Neural cell (in vitro differentiated cells): Measurements from ENCODE around the gene MEF2A. TPM values are rescaled to one million over a fixed set of nuclear protein-coding genes. Genes with fewer than 3 reads are reported as not detected.

Source experiments
- H2AFZ ChIP-seq: fragments of 200-600, 300-800 bp; sonication (generic), shearing (Covaris generic); 2 replicates; pipeline ENCODE4 v1.6.0; 2014; ENCODE audit warnings: low read depth, mild to moderate bottlenecking, antibody characterized with exemption, low read length, moderate library complexity
- H3F3A ChIP-seq: fragments of 200-600 bp; shearing (Covaris generic); 2 replicates; pipeline ENCODE4 v1.6.1; 2016; ENCODE audit warnings: mild to moderate bottlenecking, moderate library complexity, mixed read lengths, antibody characterized with exemption, low read length; ENCODE audit not compliant: insufficient read depth, poor library complexity, severe bottlenecking
- H3K27ac ChIP-seq: fragments of 200-600, 300-800 bp; sonication (generic), shearing (Covaris generic); 2 replicates; pipeline ENCODE4 v1.5.1; 2014; ENCODE audit warnings: mild to moderate bottlenecking, low read length, moderate library complexity
- H3K27me3 ChIP-seq: fragments of 300-800, 200-600 bp; sonication (generic), shearing (Covaris generic); 2 replicates; pipeline ENCODE4 v1.6.0; 2014; ENCODE audit warnings: mild to moderate bottlenecking, low read depth, low read length, moderate library complexity; ENCODE audit not compliant: insufficient read depth
- H3K36me3 ChIP-seq: fragments of 300-800, 200-600 bp; sonication (generic), shearing (Covaris generic); 2 replicates; pipeline ENCODE4 v1.5.1; 2014; ENCODE audit warnings: mild to moderate bottlenecking, antibody characterized with exemption, low read length, moderate library complexity; ENCODE audit not compliant: insufficient read depth
- H3K4me2 ChIP-seq: fragments of 300-800, 200-600 bp; sonication (generic), shearing (Covaris generic); 2 replicates; pipeline ENCODE4 v1.6.0; 2014; ENCODE audit warnings: mild to moderate bottlenecking, low read length
- H3K4me3 ChIP-seq: fragments of 300-800, 200-600 bp; sonication (generic), shearing (Covaris generic); 2 replicates; pipeline ENCODE4 v1.5.1; 2014; ENCODE audit warnings: mild to moderate bottlenecking, low read length, moderate library complexity
- H3K79me2 ChIP-seq: fragments of 200-600 bp; shearing (Covaris generic); replicated peaks from 2 replicates; pipeline ENCODE4 v1.6.0; 2014; ENCODE audit warnings: mild to moderate bottlenecking, low read length, moderate library complexity; ENCODE audit not compliant: insufficient read depth
- H3K9ac ChIP-seq: fragments of 300-800, 200-600 bp; sonication (generic), shearing (Covaris generic); 2 replicates; pipeline ENCODE4 v1.6.1; 2016; ENCODE audit warnings: mild to moderate bottlenecking, low read length, mixed read lengths
- H3K9me2 ChIP-seq: fragments of 200-600 bp; shearing (Covaris generic); 2 replicates; pipeline ENCODE4 v1.6.1; 2016; ENCODE audit warnings: mild to moderate bottlenecking, low read length, mixed read lengths; ENCODE audit not compliant: insufficient read depth
- H3K9me3 ChIP-seq: fragments of 200-600, 300-800 bp; sonication (generic), shearing (Covaris generic); 2 replicates; pipeline ENCODE4 v1.6.1; 2016; ENCODE audit warnings: mild to moderate bottlenecking, mixed run types, low read length, moderate library complexity, mixed read lengths
- H4K20me1 ChIP-seq: fragments of 200-600 bp; shearing (Covaris generic); 2 replicates; pipeline ENCODE4 v1.6.1; 2016; ENCODE audit warnings: mild to moderate bottlenecking, mixed run types; ENCODE audit not compliant: insufficient read depth
- EP300 ChIP-seq: fragments of 450-650 bp; conservative IDR thresholded peaks from 2 replicates; pipeline ENCODE4 v1.6.1; 2014; ENCODE audit warnings: antibody characterized with exemption, mild to moderate bottlenecking, moderate library complexity; ENCODE audit not compliant: poor library complexity, severe bottlenecking
- EZH2 ChIP-seq: fragments of 200-600, 300-800 bp; shearing (Covaris generic), sonication (generic); IDR thresholded peaks from 2 replicates; pipeline ENCODE4 v1.6.1; 2014; ENCODE audit warnings: antibody characterized with exemption, low read length, borderline replicate concordance, mild to moderate bottlenecking; ENCODE audit not compliant: insufficient read depth, poor library complexity, severe bottlenecking
- MXI1 ChIP-seq: fragments of 450-650 bp; conservative IDR thresholded peaks from 2 replicates; pipeline ENCODE4 v1.6.1; 2014; ENCODE audit warnings: antibody characterized with exemption, mild to moderate bottlenecking; ENCODE audit not compliant: poor library complexity, severe bottlenecking
- POLR2AphosphoS5 ChIP-seq: IDR thresholded peaks from 2 replicates; pipeline ENCODE4 v1.6.1; 2012
- RAD21 ChIP-seq: fragments of 450-650 bp; conservative IDR thresholded peaks from 2 replicates; pipeline ENCODE4 v1.6.1; 2014; ENCODE audit warnings: antibody characterized with exemption, mild to moderate bottlenecking, moderate library complexity
- REST ChIP-seq: IDR thresholded peaks from 2 replicates; pipeline ENCODE4 v1.6.1; 2012; ENCODE audit warnings: borderline replicate concordance
- SMC3 ChIP-seq: fragments of 450-650 bp; conservative IDR thresholded peaks from 2 replicates; pipeline ENCODE4 v1.6.1; 2014; ENCODE audit warnings: antibody characterized with exemption, mild to moderate bottlenecking, moderate library complexity; ENCODE audit not compliant: poor library complexity
- TAF1 ChIP-seq: IDR thresholded peaks from 2 replicates; pipeline ENCODE4 v1.6.1; 2012; ENCODE audit warnings: low read depth
- polyA plus RNA-seq: library from polyadenylated mRNA; depleted of rRNA; stranded (reverse); fragments of >200 nt; gene quantifications from 2 replicates; pipeline ENCODE4 v1.2.3, GENCODE V29; 2014
- TF ChIP-seq, protein P1 (sequence below): fragments of 450-650 bp; IDR thresholded peaks from 2 replicates; pipeline ENCODE4 v1.5.1; 2014; ENCODE audit warnings: antibody characterized with exemption, mild to moderate bottlenecking, moderate library complexity; ENCODE audit not compliant: poor library complexity, severe bottlenecking

MEF2A gene
- polyA plus RNA-seq, 1 donor from 2014 or later = 32.2 TPM

- no peaks in the 10 kb centered on the region for H4K20me1 ChIP-seq
- no peaks in the 10 kb centered on the region for H3F3A ChIP-seq
- no peaks in the 10 kb centered on the region for H3K9me2 ChIP-seq
- no peaks in the 10 kb centered on the region for H3K27me3 ChIP-seq
- no peak overlapping the region for H3K9ac ChIP-seq
- H3K27ac ChIP-seq = no peak overlapping the region
- no peak overlapping the region for H2AFZ ChIP-seq
- TF ChIP-seq EP300 (no peak), RAD21 (no peak), POLR2AphosphoS5 (no peak), REST (no peak), SMC3 (no peak), MXI1 (no peak), TAF1 (no peak), EZH2 (no peak)
- TF ChIP-seq, protein P1, sequence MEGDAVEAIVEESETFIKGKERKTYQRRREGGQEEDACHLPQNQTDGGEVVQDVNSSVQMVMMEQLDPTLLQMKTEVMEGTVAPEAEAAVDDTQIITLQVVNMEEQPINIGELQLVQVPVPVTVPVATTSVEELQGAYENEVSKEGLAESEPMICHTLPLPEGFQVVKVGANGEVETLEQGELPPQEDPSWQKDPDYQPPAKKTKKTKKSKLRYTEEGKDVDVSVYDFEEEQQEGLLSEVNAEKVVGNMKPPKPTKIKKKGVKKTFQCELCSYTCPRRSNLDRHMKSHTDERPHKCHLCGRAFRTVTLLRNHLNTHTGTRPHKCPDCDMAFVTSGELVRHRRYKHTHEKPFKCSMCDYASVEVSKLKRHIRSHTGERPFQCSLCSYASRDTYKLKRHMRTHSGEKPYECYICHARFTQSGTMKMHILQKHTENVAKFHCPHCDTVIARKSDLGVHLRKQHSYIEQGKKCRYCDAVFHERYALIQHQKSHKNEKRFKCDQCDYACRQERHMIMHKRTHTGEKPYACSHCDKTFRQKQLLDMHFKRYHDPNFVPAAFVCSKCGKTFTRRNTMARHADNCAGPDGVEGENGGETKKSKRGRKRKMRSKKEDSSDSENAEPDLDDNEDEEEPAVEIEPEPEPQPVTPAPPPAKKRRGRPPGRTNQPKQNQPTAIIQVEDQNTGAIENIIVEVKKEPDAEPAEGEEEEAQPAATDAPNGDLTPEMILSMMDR = no peak
- no peaks in the 10 kb centered on the region for H3K79me2 ChIP-seq
- no peaks in the 10 kb centered on the region for H3K36me3 ChIP-seq
- H3K9me3 ChIP-seq = no peaks in the 10 kb centered on the region
- H3K4me3 ChIP-seq = no peak overlapping the region
- no peak overlapping the region for H3K4me2 ChIP-seq
These were observed 154.7 kb downstream of the MEF2A start for GRCh38 chr15:99720533-99720932.

DNA sequence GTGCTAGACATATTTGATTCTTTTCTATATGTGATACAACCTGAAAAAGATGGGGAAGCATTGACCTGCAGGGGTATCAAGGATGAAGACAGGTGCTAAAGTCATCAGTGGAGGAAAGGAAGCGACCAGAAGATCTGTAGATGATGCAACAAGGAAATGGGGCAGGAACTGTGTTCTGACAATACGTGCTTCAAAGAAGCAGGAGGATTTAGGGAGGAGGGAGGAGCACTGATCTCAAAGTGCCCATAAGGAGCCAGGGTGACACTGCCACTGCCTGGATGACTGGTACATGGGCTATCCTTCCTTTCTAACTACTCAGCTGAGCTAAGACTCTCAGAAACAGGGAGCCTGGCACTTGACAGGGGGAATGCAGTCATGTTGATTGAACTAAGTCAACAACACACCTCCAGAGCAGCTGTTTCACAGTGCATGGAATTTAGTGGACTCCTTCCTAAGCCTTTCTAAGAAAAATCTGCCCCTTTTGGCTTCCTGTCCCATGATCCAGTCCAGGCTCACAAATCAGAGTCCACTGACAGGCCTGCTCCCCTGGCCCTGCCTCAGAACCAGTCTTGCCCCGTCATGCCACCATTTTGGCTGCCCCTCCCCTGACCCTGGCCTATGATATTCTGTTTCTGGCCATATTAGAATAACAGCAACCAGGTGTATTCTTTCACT, 155.5 kb downstream of the MEF2A start:
- Histone ChIP-seq H3K4me2 (no peak overlapping the region), H3K9me2 (no peaks in the 10 kb centered on the region), H3K27ac (no peak overlapping the region), H3K9ac (no peak overlapping the region), H2AFZ (no peak overlapping the region), H3F3A (no peaks in the 10 kb centered on the region), H3K27me3 (no peaks in the 10 kb centered on the region), H3K36me3 (no peaks in the 10 kb centered on the region), H4K20me1 (no peaks in the 10 kb centered on the region), H3K4me3 (no peak overlapping the region), H3K79me2 (no peaks in the 10 kb centered on the region), H3K9me3 (no peaks in the 10 kb centered on the region)
- TF ChIP-seq EP300 (no peak), MXI1 (no peak), SMC3 (no peak), EZH2 (no peak), POLR2AphosphoS5 (no peak), TAF1 (no peak), RAD21 (no peak), REST (no peak)
- TF ChIP-seq, protein P1 = no peak
